CD4-positive, CD25-positive, alpha-beta regulatory T cell (primary cell): Measurements from ENCODE around the gene MCTP1. TPM values are rescaled to one million over a fixed set of nuclear protein-coding genes. Genes with fewer than 3 reads are reported as not detected.

Source experiments
- ATAC-seq, 2 donors: fragments of 150-1000 bp; cut with Tn5 transposase; one replicate each; pipeline ENCODE4 v1.10.0; 2021; ENCODE audit warnings: low read depth in 2 of 2, moderate number of reproducible peaks in 2 of 2, moderate library complexity in 1 of 2
- DNase-seq, 3 donors: peaks; one replicate each; pipeline versions ENCODE4 v3.0.0 to v3.0.0-alpha.2; 2012 to 2022; ENCODE audit warnings: mixed read lengths in 1 of 3
- H3K27ac ChIP-seq: one replicate; pipeline ENCODE4 v1.7.0; 2013; ENCODE audit warnings: mild to moderate bottlenecking, low read length; ENCODE audit not compliant: insufficient read depth, poor library complexity, severe bottlenecking
- H3K27me3 ChIP-seq: one replicate; pipeline ENCODE4 v1.7.0; 2013; ENCODE audit warnings: low read length; ENCODE audit not compliant: control insufficient read depth, insufficient read depth
- H3K36me3 ChIP-seq: one replicate; pipeline ENCODE4 v1.7.0; 2013; ENCODE audit warnings: mild to moderate bottlenecking, low read length, moderate library complexity; ENCODE audit not compliant: control insufficient read depth, insufficient read depth
- H3K4me1 ChIP-seq: 2 replicates; pipeline ENCODE4 v1.7.0; 2013; ENCODE audit warnings: mild to moderate bottlenecking, low read length; ENCODE audit not compliant: insufficient read depth, control insufficient read depth, poor library complexity, severe bottlenecking
- H3K4me3 ChIP-seq: one replicate; pipeline ENCODE4 v1.7.0; 2013; ENCODE audit warnings: low read depth, mild to moderate bottlenecking, low read length, moderate library complexity
- H3K9me3 ChIP-seq, 2 experiments: 1 replicate in 1 of 2; 2 replicates in 1 of 2; pipeline ENCODE4 v1.7.0; 2013; ENCODE audit warnings: low read length in 2 of 2, mild to moderate bottlenecking in 1 of 2, moderate library complexity in 1 of 2; ENCODE audit not compliant: control insufficient read depth in 2 of 2
- H3K27ac Mint-ChIP-seq, 3 donors: one replicate each; pipeline ENCODE4 v1.8.0; 2020 to 2022; ENCODE audit warnings: mild to moderate bottlenecking in 3 of 3, mixed read lengths in 3 of 3, moderate library complexity in 2 of 3
- H3K27me3 Mint-ChIP-seq: one replicate; pipeline ENCODE4 v1.8.0; 2022; ENCODE audit warnings: mild to moderate bottlenecking, mixed read lengths
- H3K36me3 Mint-ChIP-seq: one replicate; pipeline ENCODE4 v1.8.0; 2020; ENCODE audit warnings: mixed read lengths
- H3K4me1 Mint-ChIP-seq, 4 donors: one replicate each; pipeline ENCODE4 v1.8.0; 2020 to 2022; ENCODE audit warnings: mixed read lengths in 4 of 4, mild to moderate bottlenecking in 1 of 4
- H3K4me3 Mint-ChIP-seq, 4 donors: one replicate each; pipeline ENCODE4 v1.8.0; 2020 to 2022; ENCODE audit warnings: mild to moderate bottlenecking in 4 of 4, mixed read lengths in 4 of 4, moderate library complexity in 3 of 4
- H3K9me3 Mint-ChIP-seq, 7 donors: one replicate each; pipeline ENCODE4 v1.8.0; 2020 to 2022; ENCODE audit warnings: mixed read lengths in 7 of 7, mild to moderate bottlenecking in 3 of 7, moderate library complexity in 2 of 7
- polyA plus RNA-seq, 4 donors: library from polyadenylated mRNA; unstranded; fragments of 300-500 nt; fragmentation: Illumina TruSeq; gene quantifications; one replicate each; pipeline ENCODE4 v1.2.3, GENCODE V29; 2021
- total RNA-seq: library from RNA; stranded (reverse); gene quantifications from one replicate; pipeline ENCODE4 v1.2.3, GENCODE V29; 2022

MCTP1 gene
- total and polyA plus RNA-seq, 5 donors from 2014 or later = 0.24 to 2.9 (median 0.76) TPM

GRCh38 chr5:94818904-94819303 is 466.0 kb downstream of the MCTP1 start:
- H3K4me1 Mint-ChIP-seq = peaks cover 0 to 10% (median 0%) of the 10 kb centered on the region in 4 donors
- H3K9me3 Mint-ChIP-seq = peaks cover 0 to 2% (median 0%) of the 10 kb centered on the region in 7 donors
- no peaks in the 10 kb centered on the region for H3K36me3 Mint-ChIP-seq
- DNase-seq = no peak
- no peak for ATAC-seq
- no peak overlapping the region for H3K27ac Mint-ChIP-seq
- H3K4me1 ChIP-seq = no peaks in the 10 kb centered on the region
- H3K27me3 ChIP-seq = no peaks in the 10 kb centered on the region
- no peak overlapping the region for H3K27ac ChIP-seq
- no peak overlapping the region for H3K4me3 ChIP-seq
- H3K9me3 ChIP-seq = no peaks in the 10 kb centered on the region
- no peak overlapping the region for H3K4me3 Mint-ChIP-seq
- no peaks in the 10 kb centered on the region for H3K36me3 ChIP-seq
- H3K27me3 Mint-ChIP-seq = no peaks in the 10 kb centered on the region

DNA sequence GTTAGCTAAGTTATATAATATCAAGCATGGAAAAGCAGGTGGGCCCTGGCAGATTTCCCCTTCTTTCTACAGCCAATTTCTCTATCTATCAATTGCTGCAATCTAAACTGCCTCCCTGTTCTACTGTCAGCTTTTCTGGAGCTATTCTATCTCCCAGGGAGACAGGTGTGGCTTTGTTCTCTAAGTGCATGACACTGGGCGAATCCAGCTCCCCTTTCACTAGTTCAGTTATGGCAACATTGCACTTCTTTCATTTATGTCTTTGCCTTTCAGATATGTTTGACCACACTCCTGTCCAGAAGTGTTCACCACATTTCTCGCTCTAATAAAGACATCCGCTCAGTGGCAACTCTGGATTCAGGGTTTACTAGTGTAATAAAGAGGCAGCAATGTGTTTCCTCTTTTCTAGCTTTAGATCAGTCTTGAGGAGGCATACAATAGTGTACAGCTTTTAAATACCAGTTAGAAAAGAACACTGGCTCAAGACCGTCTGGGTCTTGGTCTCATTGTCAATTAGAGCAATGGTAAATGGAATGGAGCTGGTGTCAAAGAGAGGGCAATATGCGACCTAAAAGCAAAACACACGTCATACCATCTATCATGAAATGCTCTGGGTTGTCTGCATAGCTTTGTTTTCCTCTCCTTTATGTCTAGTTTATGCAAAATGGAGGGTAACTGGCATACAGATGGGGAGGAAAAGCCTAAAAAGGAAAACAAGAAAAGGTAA is 469.4 kb downstream of the MCTP1 start:
- no peaks in the 10 kb centered on the region for H3K27me3 Mint-ChIP-seq
- H3K4me1 Mint-ChIP-seq = peaks cover 0 to 10% (median 0%) of the 10 kb centered on the region in 4 donors
- Histone ChIP-seq H3K27ac (no peak overlapping the region), H3K27me3 (no peaks in the 10 kb centered on the region), H3K9me3 (no peaks in the 10 kb centered on the region), H3K4me1 (no peaks in the 10 kb centered on the region), H3K36me3 (no peaks in the 10 kb centered on the region), H3K4me3 (no peak overlapping the region)
- DNase-seq (no peak), ATAC-seq (no peak)
- H3K4me3 Mint-ChIP-seq = no peak overlapping the region
- no peaks in the 10 kb centered on the region for H3K36me3 Mint-ChIP-seq
- H3K27ac Mint-ChIP-seq = no peak overlapping the region
- H3K9me3 Mint-ChIP-seq = peaks cover 0 to 2% (median 0%) of the 10 kb centered on the region in 7 donors

DNA sequence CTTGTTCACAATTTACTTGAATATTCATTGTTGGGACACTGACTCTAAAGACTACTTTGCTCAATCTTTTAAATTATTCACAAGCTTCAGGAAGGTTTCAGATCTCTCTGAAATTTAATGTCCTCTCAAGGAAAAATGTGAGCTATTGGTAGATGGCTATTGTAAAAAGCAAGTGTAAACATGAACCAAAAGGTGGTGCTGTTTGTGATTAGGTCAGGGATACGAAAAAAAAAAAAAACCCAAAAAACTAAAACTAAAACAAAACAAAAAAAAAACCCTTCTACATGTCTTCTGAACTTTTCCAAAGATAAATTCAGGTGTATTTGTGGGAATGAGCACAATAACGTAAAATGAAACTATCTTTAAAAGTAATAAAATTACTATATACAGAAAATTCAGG is 472.7 kb downstream of the MCTP1 start:
- Histone ChIP-seq H3K4me3 (no peak overlapping the region), H3K9me3 (no peaks in the 10 kb centered on the region), H3K27ac (no peak overlapping the region), H3K27me3 (no peaks in the 10 kb centered on the region), H3K4me1 (no peaks in the 10 kb centered on the region), H3K36me3 (no peaks in the 10 kb centered on the region)
- H3K4me1 Mint-ChIP-seq = peaks cover 0 to 5% (median 0%) of the 10 kb centered on the region in 4 donors
- ATAC-seq (no peak), DNase-seq (no peak)
- peaks cover 8% of the 10 kb centered on the region for H3K27me3 Mint-ChIP-seq
- no peak overlapping the region for H3K4me3 Mint-ChIP-seq
- H3K36me3 Mint-ChIP-seq = no peaks in the 10 kb centered on the region
- peaks cover 0 to 2% (median 0%) of the 10 kb centered on the region in 7 donors for H3K9me3 Mint-ChIP-seq
- H3K27ac Mint-ChIP-seq = no peak overlapping the region

GRCh38 chr5:94811331-94811730 is 473.6 kb downstream of the MCTP1 start:
- Histone ChIP-seq H3K27me3 (no peaks in the 10 kb centered on the region), H3K9me3 (no peaks in the 10 kb centered on the region), H3K4me3 (no peak overlapping the region), H3K36me3 (no peaks in the 10 kb centered on the region), H3K27ac (no peak overlapping the region), H3K4me1 (no peaks in the 10 kb centered on the region)
- Mint-ChIP-seq H3K9me3 (peaks cover 0 to 2% (median 0%) of the 10 kb centered on the region in 7 donors), H3K27me3 (peaks cover 8% of the 10 kb centered on the region), H3K4me1 (peaks cover 0 to 5% (median 0%) of the 10 kb centered on the region in 4 donors), H3K27ac (no peak overlapping the region), H3K36me3 (no peaks in the 10 kb centered on the region), H3K4me3 (no peak overlapping the region)
- ATAC-seq (no peak), DNase-seq (no peak)

GRCh38 chr5:94810877-94811276 is 474.0 kb downstream of the MCTP1 start:
- Histone ChIP-seq H3K4me3 (no peak overlapping the region), H3K27ac (no peak overlapping the region), H3K27me3 (no peaks in the 10 kb centered on the region), H3K36me3 (no peaks in the 10 kb centered on the region), H3K4me1 (no peaks in the 10 kb centered on the region), H3K9me3 (no peaks in the 10 kb centered on the region)
- Mint-ChIP-seq H3K27me3 (peaks cover 8% of the 10 kb centered on the region), H3K4me1 (peaks cover 0 to 7% (median 0%) of the 10 kb centered on the region in 4 donors), H3K9me3 (peaks cover 0 to 2% (median 0%) of the 10 kb centered on the region in 7 donors), H3K36me3 (no peaks in the 10 kb centered on the region), H3K27ac (no peak overlapping the region), H3K4me3 (no peak overlapping the region)
- ATAC-seq (no peak), DNase-seq (no peak)

- Mint-ChIP-seq H3K36me3 (no peaks in the 10 kb centered on the region), H3K4me3 (no peak overlapping the region)
- no peak for ATAC-seq
Observed at GRCh38 chr5:94810281-94810680, 474.6 kb downstream of the MCTP1 start.

DNA sequence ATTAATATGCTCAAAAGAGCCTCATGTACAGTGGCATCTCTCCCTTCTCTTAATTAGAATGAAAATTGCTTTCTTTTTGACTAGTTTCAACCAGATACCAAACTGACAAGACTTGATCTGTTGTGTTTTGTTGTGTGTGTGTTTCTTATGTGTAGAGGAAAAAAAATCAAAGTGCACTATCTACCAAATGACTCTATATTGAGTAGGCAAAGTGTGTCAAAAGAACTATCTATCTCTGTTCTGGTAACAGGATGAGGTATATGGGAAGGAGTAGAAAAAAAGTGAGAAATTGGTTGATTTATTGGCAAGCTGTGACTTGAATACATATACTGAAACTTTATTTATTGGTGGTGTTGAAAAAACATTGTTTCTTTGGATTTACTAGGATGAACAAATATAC is 476.4 kb downstream of the MCTP1 start:
- Histone ChIP-seq H3K27ac (no peak overlapping the region), H3K36me3 (no peaks in the 10 kb centered on the region), H3K27me3 (no peaks in the 10 kb centered on the region), H3K4me3 (no peak overlapping the region), H3K4me1 (no peaks in the 10 kb centered on the region), H3K9me3 (no peaks in the 10 kb centered on the region)
- H3K4me1 Mint-ChIP-seq = peaks cover 0 to 10% (median 0%) of the 10 kb centered on the region in 4 donors
- peaks cover 0 to 4% (median 0%) of the 10 kb centered on the region in 7 donors for H3K9me3 Mint-ChIP-seq
- H3K27me3 Mint-ChIP-seq = peaks cover 8% of the 10 kb centered on the region
- H3K27ac Mint-ChIP-seq = no peak overlapping the region
- no peak overlapping the region for H3K4me3 Mint-ChIP-seq
- H3K36me3 Mint-ChIP-seq = no peaks in the 10 kb centered on the region
- no peak for ATAC-seq
- no peak for DNase-seq

More at GRCh38 chr5:94810281-94810680, 474.6 kb downstream of the MCTP1 start:
- no peaks in the 10 kb centered on the region for H3K36me3 ChIP-seq
- Mint-ChIP-seq H3K9me3 (peaks cover 0 to 2% (median 0%) of the 10 kb centered on the region in 7 donors), H3K27ac (no peak overlapping the region), H3K4me1 (peaks cover 0 to 10% (median 0%) of the 10 kb centered on the region in 4 donors), H3K27me3 (peaks cover 8% of the 10 kb centered on the region)
- DNase-seq = no peak
- no peaks in the 10 kb centered on the region for H3K9me3 ChIP-seq
- H3K27me3 ChIP-seq = no peaks in the 10 kb centered on the region
- no peak overlapping the region for H3K27ac ChIP-seq
- H3K4me3 ChIP-seq = no peak overlapping the region
- no peaks in the 10 kb centered on the region for H3K4me1 ChIP-seq

DNA sequence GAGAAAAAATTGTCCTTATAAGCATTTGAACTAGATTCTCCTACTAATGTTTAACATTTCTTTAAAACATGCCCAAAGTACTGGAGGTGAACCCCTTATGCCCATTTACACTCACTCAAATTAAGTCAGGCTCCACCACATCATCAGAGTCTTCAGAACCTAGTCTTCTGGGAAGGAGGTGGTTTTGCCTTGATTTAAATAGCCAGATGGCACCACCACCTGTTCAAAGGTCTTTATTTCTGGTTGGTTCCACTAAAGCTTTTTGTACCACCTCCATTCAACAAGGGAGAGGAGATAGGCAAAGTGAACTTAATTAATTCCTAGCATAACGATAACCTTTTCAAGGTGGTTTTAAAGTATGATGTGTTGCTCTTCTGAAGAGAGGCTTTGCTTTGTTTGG is 476.9 kb downstream of the MCTP1 start:
- no peaks in the 10 kb centered on the region for H3K4me1 ChIP-seq
- H3K4me1 Mint-ChIP-seq = peaks cover 0 to 10% (median 0%) of the 10 kb centered on the region in 4 donors
- no peaks in the 10 kb centered on the region for H3K9me3 ChIP-seq
- H3K36me3 Mint-ChIP-seq = no peaks in the 10 kb centered on the region
- H3K27me3 Mint-ChIP-seq = peaks cover 11% of the 10 kb centered on the region
- H3K4me3 Mint-ChIP-seq = no peak overlapping the region
- no peaks in the 10 kb centered on the region for H3K27me3 ChIP-seq
- H3K9me3 Mint-ChIP-seq = peaks cover 0 to 4% (median 0%) of the 10 kb centered on the region in 7 donors
- no peak overlapping the region for H3K27ac Mint-ChIP-seq
- no peaks in the 10 kb centered on the region for H3K36me3 ChIP-seq
- no peak overlapping the region for H3K4me3 ChIP-seq
- peak in 1 of 3 donors; percentile 12 for DNase-seq
- H3K27ac ChIP-seq = no peak overlapping the region
- ATAC-seq = no peak
